Measurements from ENCODE around the gene KIAA1755. TPM values are rescaled to one million over a fixed set of nuclear protein-coding genes. Genes with fewer than 3 reads are reported as not detected.

Gene KIAA1755
- total RNA-seq, 1 experiment from 2014 or later: 0.17 TPM

GRCh38 chr20:38168791-38169589 is 91.5 kb downstream of the KIAA1755 start:
- Histone ChIP-seq H2BK15ac (ENCODE audit: low read depth, low read length) (no peak overlapping the region), H3K79me1 (ENCODE audit: insufficient read depth, low read depth, low read length, poor library complexity, severe bottlenecking) (no peaks in the 10 kb centered on the region), H3K4me1 (ENCODE audit: insufficient read depth, low read length) (no peaks in the 10 kb centered on the region), H3K9me3 (ENCODE audit: control insufficient read depth, low read depth, low read length) (no peaks in the 10 kb centered on the region), H3K27me3 (ENCODE audit: insufficient read depth, low read length) (no peaks in the 10 kb centered on the region), H3K14ac (ENCODE audit: insufficient read depth, low read length) (no peak overlapping the region), H3K23me2 (ENCODE audit: insufficient read length, low read depth, low read length, poor library complexity, severe bottlenecking) (peaks cover 4% of the 10 kb centered on the region), H2BK120ac (ENCODE audit: low read depth, low read length, poor library complexity, severe bottlenecking) (no peak overlapping the region), H3T11ph (ENCODE audit: low read length) (no peak overlapping the region), H3K23ac (ENCODE audit: insufficient read length, low read depth, low read length) (no peak overlapping the region), H2BK12ac (ENCODE audit: insufficient read length, low read depth, low read length) (no peak overlapping the region), H2AK5ac (ENCODE audit: insufficient read length, low read length) (no peak overlapping the region), H3K4me2 (ENCODE audit: insufficient read depth, insufficient read length, low read length) (no peak overlapping the region), H3K79me2 (ENCODE audit: insufficient read depth, low read length) (no peaks in the 10 kb centered on the region), H3K9ac (ENCODE audit: extremely low read depth, insufficient read length, low read length) (no peak overlapping the region), H2BK20ac (ENCODE audit: low read depth, low read length, poor library complexity, severe bottlenecking) (no peak overlapping the region), H4K5ac (ENCODE audit: insufficient read length, low read depth, low read length) (no peak overlapping the region), H2AFZ (ENCODE audit: low read length) (no peak overlapping the region), H3K27ac (ENCODE audit: insufficient read length, low read depth, low read length) (no peak overlapping the region), H4K20me1 (ENCODE audit: control insufficient read depth, insufficient read depth, insufficient read length) (no peaks in the 10 kb centered on the region), H4K91ac (ENCODE audit: insufficient read length, low read depth, low read length) (no peak overlapping the region), H3K56ac (ENCODE audit: insufficient read length, low read depth, low read length) (no peak overlapping the region), H3K18ac (ENCODE audit: insufficient read length, low read depth, low read length) (no peak overlapping the region), H4K8ac (replicated peaks; ENCODE audit: insufficient read length, low read depth, low read length) (no peak overlapping the region), H2BK5ac (ENCODE audit: insufficient read length, low read length) (no peak overlapping the region), H3K4ac (ENCODE audit: low read depth, low read length) (no peak overlapping the region)
- Mint-ChIP-seq H3K9me3 (peaks cover 0 to 2% of the 10 kb centered on the region in 2 experiments; a peak in 1 of 5 replicates), H3K4me1 (peaks cover 11 to 15% of the 10 kb centered on the region in 2 experiments; a peak in 3 of 4 replicates), H3K36me3 (ENCODE audit: insufficient read depth in 1 of 3, low read depth in 3 of 3) (no peaks in the 10 kb centered on the region), H3K27ac (no peak overlapping the region; a peak in 2 of 7 replicates), H3K27me3 (ENCODE audit: low read depth) (peaks cover 9% of the 10 kb centered on the region), H3K4me3 (no peak overlapping the region)
- no peak for DNase-seq
- no peak for TF ChIP-seq CTCF (conservative IDR thresholded peaks at IDR 0.05)
- no CpG with 5 or more reads among the region's 8 CpGs for WGBS (ENCODE audit: extremely low coverage, insufficient read length, low lambda C conversion rate)

Data from H9 (cell line).